Activated CD8-positive, alpha-beta T cell treated with anti-CD3 and anti-CD28 coated beads for 36 hours (primary cell): ENCODE results near the gene GATM. TPM values are rescaled to one million over a fixed set of nuclear protein-coding genes. Genes with fewer than 3 reads are reported as not detected.

Experiments
- ATAC-seq: fragments of 200-7000 bp; cut with Tn5 transposase; one replicate; pipeline ENCODE4 v1.10.0; 2021; ENCODE audit warnings: mild to moderate bottlenecking, moderate library complexity
- CTCF ChIA-PET: fragments of 350-600 bp; sonication (Branson Sonifier 250); formaldehyde crosslinking; loops from one replicate; lab custom pipeline; 2021; ENCODE audit warnings: antibody characterized with exemption; lab: Charles Lee
- POLR2A ChIA-PET: fragments of 350-600 bp; sonication (Branson Sonifier 250); formaldehyde crosslinking; loops from one replicate; lab custom pipeline; 2021; ENCODE audit warnings: antibody characterized with exemption; lab: Charles Lee
- DNase-seq: peaks from one replicate; pipeline ENCODE4 v3.0.0-alpha.2; 2020
- H3K27ac Mint-ChIP-seq: one replicate; pipeline ENCODE4 v1.8.0; 2021; ENCODE audit warnings: mild to moderate bottlenecking, mixed read lengths
- H3K27me3 Mint-ChIP-seq: one replicate; pipeline ENCODE4 v1.8.0; 2021; ENCODE audit warnings: mixed read lengths
- H3K36me3 Mint-ChIP-seq: one replicate; pipeline ENCODE4 v1.8.0; 2021; ENCODE audit warnings: low read depth, mixed read lengths
- H3K4me1 Mint-ChIP-seq: one replicate; pipeline ENCODE4 v1.8.0; 2021; ENCODE audit warnings: low read depth, mixed read lengths
- H3K4me3 Mint-ChIP-seq: one replicate; pipeline ENCODE4 v1.8.0; 2021; ENCODE audit warnings: mild to moderate bottlenecking, moderate library complexity, mixed read lengths
- H3K9me3 Mint-ChIP-seq: one replicate; pipeline ENCODE4 v1.8.0; 2021; ENCODE audit warnings: mixed read lengths
- intact Hi-C: fragments of 100-400 bp; cut with micrococcal nuclease; formaldehyde crosslinking; loops from one replicate; pipeline ENCODE4 v1.10.0; 2022
- total RNA-seq, 2 experiments: library from RNA; stranded (reverse); gene quantifications; one replicate each; pipeline ENCODE4 v1.2.3, GENCODE V29; 2021
- TF ChIP-seq, protein P1 (sequence below): fragments of 200-600 bp; IDR thresholded peaks from one replicate; pipeline ENCODE4 v1.8.0; 2022; ENCODE audit warnings: antibody characterized with exemption, mild to moderate bottlenecking

The GATM gene
- total RNA-seq, 2 experiments from 2014 or later, result 5.6 to 6.5 TPM

DNA sequence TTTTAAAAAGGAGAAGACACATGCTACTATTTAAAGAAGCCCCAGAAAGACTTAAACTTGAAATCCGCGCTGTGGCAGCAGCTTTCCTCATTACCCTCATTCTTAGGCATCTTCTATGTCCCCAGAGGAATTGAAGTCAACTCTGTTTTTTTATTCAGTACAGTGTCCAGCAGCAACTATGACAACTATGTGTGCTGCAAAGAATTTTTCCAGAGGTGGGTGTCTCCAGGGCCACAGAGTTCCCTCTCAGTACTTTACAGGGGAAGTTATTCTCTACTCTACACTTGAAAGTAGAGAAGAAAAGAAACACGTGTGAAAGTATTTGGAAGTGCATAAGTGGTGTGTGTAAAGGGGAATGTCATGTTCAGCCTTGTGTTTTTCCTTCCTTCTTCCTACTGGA lies 32.0 kb downstream of the GATM start:
- CTCF ChIA-PET, result no interaction called here
- DNase-seq, result no peak
- H3K4me1 Mint-ChIP-seq, result no peaks in the 10 kb centered on the region
- H3K27me3 Mint-ChIP-seq, result peaks cover 24% of the 10 kb centered on the region
- H3K9me3 Mint-ChIP-seq, result no peaks in the 10 kb centered on the region
- TF ChIP-seq, protein P1, sequence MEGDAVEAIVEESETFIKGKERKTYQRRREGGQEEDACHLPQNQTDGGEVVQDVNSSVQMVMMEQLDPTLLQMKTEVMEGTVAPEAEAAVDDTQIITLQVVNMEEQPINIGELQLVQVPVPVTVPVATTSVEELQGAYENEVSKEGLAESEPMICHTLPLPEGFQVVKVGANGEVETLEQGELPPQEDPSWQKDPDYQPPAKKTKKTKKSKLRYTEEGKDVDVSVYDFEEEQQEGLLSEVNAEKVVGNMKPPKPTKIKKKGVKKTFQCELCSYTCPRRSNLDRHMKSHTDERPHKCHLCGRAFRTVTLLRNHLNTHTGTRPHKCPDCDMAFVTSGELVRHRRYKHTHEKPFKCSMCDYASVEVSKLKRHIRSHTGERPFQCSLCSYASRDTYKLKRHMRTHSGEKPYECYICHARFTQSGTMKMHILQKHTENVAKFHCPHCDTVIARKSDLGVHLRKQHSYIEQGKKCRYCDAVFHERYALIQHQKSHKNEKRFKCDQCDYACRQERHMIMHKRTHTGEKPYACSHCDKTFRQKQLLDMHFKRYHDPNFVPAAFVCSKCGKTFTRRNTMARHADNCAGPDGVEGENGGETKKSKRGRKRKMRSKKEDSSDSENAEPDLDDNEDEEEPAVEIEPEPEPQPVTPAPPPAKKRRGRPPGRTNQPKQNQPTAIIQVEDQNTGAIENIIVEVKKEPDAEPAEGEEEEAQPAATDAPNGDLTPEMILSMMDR, result no peak
- intact Hi-C loops, result no loop called here
- ATAC-seq, result no peak
- H3K27ac Mint-ChIP-seq, result no peak overlapping the region
- H3K36me3 Mint-ChIP-seq, result no peaks in the 10 kb centered on the region
- no peak overlapping the region for H3K4me3 Mint-ChIP-seq
- POLR2A ChIA-PET, result no interaction called here

DNA sequence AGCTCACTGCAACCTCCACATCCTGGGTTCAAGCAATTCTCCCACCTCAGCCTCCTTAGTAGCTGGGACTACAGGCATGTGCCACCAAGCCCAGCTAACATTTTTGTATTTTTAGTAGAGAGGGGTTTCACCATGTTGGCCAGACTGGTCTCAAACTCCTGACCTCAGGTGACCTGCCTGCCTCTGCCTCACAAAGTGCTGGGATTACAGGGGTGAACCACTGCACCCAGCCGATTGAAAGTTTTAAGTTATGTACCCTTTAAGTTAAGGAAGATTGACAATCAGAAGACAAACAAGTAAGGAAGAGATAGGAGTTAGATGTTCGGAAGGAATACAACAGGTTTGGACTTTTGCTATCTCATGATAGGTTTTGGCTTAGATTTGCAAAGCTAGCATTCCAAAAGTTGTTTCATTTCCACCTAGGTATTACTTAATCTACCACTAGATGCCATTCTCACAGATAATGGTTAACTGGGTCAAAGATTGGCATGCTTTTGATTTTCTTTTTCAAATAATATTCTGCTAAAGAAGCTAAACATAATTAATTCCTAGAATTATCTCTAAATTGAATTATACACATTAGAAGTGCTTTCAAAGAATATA lies 35.0 kb downstream of the GATM start:
- no peak for DNase-seq
- TF ChIP-seq, protein P1, result no peak
- Mint-ChIP-seq H3K36me3 (no peaks in the 10 kb centered on the region), H3K27ac (no peak overlapping the region), H3K9me3 (peaks cover 2% of the 10 kb centered on the region), H3K4me1 (peaks cover 2% of the 10 kb centered on the region), H3K4me3 (no peak overlapping the region), H3K27me3 (peaks cover 15% of the 10 kb centered on the region)
- ChIA-PET CTCF (no interaction called here), POLR2A (interaction anchor here (0.6 kb wide), 1 partner anchor 148 kb away, joined by 3 read pairs; no protein-coding TSS in a partner anchor)
- intact Hi-C loops, result no loop called here
- no peak for ATAC-seq

DNA sequence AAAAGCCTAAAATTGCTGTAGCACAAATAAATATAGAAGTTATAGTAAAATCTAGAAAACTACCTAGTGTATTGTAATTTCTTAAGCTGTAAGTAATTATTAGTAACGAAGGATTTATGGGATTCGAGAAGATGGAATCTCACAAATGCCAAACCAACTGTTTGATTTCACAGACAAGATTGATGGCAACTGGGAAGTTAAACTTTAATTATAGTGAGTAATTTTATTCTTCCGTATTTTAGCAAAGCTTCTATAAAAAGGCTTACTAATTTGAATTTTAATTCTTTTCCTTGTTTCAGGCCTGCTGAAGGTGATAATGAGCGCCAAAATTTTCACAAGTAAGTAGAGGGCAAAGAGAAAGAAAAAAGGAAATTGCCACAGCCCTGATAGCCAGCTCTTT lies 36.6 kb downstream of the GATM start:
- Mint-ChIP-seq H3K4me1 (peaks cover 4% of the 10 kb centered on the region), H3K9me3 (peaks cover 3% of the 10 kb centered on the region), H3K27me3 (peaks cover 4% of the 10 kb centered on the region), H3K36me3 (no peaks in the 10 kb centered on the region), H3K4me3 (no peak overlapping the region), H3K27ac (no peak overlapping the region)
- no peak for DNase-seq
- no peak for ATAC-seq
- intact Hi-C loops, result no loop called here
- TF ChIP-seq, protein P1, result no peak
- CTCF ChIA-PET, result interaction anchor here (1.2 kb wide), 1 partner anchor 179 kb away, joined by 3 read pairs; no protein-coding TSS in a partner anchor
- POLR2A ChIA-PET, result no interaction called here

DNA sequence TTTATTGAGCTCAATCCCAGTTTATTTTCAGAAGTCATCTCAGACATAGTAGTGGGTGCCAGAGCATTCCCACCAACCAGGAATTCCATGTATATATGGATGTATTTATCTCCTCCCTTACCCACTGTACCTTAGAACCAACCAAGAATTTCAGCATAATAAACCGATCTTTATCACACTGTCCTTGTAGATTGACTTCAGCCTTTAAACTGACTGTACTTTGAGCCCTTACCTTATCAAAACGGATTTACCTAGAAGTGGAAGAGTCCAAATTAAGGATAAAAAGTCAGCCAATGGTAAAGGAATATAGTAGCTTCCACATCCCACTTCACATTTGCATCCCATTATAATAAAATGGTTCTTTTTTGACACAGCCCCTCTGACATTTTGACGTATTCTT lies 37.9 kb downstream of the GATM start:
- H3K27me3 Mint-ChIP-seq, result no peaks in the 10 kb centered on the region
- no peaks in the 10 kb centered on the region for H3K36me3 Mint-ChIP-seq
- no peak overlapping the region for H3K27ac Mint-ChIP-seq
- intact Hi-C loops, result no loop called here
- CTCF ChIA-PET, result interaction anchor here (1.1 kb wide), 1 partner anchor 10 kb away, joined by 3 read pairs; no protein-coding TSS in a partner anchor
- TF ChIP-seq, protein P1, result no peak
- ATAC-seq, result no peak
- H3K4me3 Mint-ChIP-seq, result no peak overlapping the region
- H3K9me3 Mint-ChIP-seq, result peaks cover 3% of the 10 kb centered on the region
- peaks cover 4% of the 10 kb centered on the region for H3K4me1 Mint-ChIP-seq
- POLR2A ChIA-PET, result no interaction called here
- no peak for DNase-seq

DNA sequence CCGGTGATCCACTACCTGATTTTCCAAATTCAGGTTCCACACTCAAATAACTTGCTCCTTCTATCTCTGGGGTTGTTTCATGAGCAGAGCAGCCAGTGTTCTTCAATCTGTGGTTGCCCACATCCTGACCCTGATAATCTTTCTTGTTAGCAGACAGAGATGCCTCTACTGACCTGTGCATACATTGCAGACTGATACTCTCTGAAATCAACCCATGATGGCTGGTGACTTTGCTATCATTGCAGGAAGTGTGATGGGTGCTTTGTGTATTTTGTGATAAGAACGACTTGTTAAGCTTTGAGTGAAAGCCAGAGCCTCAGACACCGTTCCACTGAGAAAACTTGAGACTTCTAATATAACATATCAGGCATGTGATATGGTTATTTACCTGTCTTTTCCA lies 39.9 kb downstream of the GATM start:
- TF ChIP-seq, protein P1, result no peak
- intact Hi-C loops, result no loop called here
- POLR2A ChIA-PET, result no interaction called here
- CTCF ChIA-PET, result interaction anchor here (1.3 kb wide), 1 partner anchor 16 kb away, joined by 3 read pairs; no protein-coding TSS in a partner anchor
- Mint-ChIP-seq H3K27ac (no peak overlapping the region), H3K9me3 (peaks cover 3% of the 10 kb centered on the region), H3K4me3 (no peak overlapping the region), H3K27me3 (no peaks in the 10 kb centered on the region), H3K36me3 (no peaks in the 10 kb centered on the region), H3K4me1 (peaks cover 6% of the 10 kb centered on the region)
- DNase-seq (peak; percentile 17), ATAC-seq (peak; percentile 68)
